ENCODE measurements around the gene GFRA1. TPM values are rescaled to one million over a fixed set of nuclear protein-coding genes. Genes with fewer than 3 reads are reported as not detected.

The GFRA1 gene
- total and polyA plus RNA-seq, 2 donors (not counting 3 experiments of a cell fraction or from before 2014, with no cell fraction given), result 0.22 to 0.88 TPM

- intact Hi-C loops (cut with micrococcal nuclease) (no loop called here), dilution Hi-C loops (cut with MboI; ENCODE audit: extremely low pct_ligation_motif_present, low sequenced_read_pairs) (no loop called here)
- no peaks in the 10 kb centered on the region for H3K4me1 ChIP-seq (ENCODE audit: control insufficient read depth, extremely low read depth, insufficient read depth, low read length)
- no TSS peak for BruUV-seq (replicated peaks)
- H3K27me3 ChIP-seq (ENCODE audit: control insufficient read depth in 2 of 2, insufficient read depth in 2 of 2, low read length in 2 of 2), result no peaks in the 10 kb centered on the region
- no peak for FAIRE-seq
- H3K4me2 ChIP-seq (ENCODE audit: insufficient read depth, low read length), result no peak overlapping the region
- H3K36me3 ChIP-seq (ENCODE audit: control insufficient read depth in 2 of 2, extremely low read depth in 1 of 2, insufficient read depth in 2 of 2, low read length in 2 of 2), result no peaks in the 10 kb centered on the region
- POLR2A ChIA-PET, result no interaction called here
- no peak overlapping the region for H3K4me3 ChIP-seq (replicated peaks in 1 of 3; ENCODE audit: insufficient read depth in 1 of 3, low read depth in 1 of 3, low read length in 3 of 3)
- H3K9me1 ChIP-seq (replicated peaks; ENCODE audit: control insufficient read depth, extremely low read depth, insufficient read depth, low read length), result no peaks in the 10 kb centered on the region
- H3K79me2 ChIP-seq (ENCODE audit: control insufficient read depth, insufficient read depth, low read length), result no peaks in the 10 kb centered on the region
- H2AFZ ChIP-seq (ENCODE audit: low read depth, low read length), result no peak overlapping the region
- H3K27ac ChIP-seq (ENCODE audit: insufficient read depth, low read depth, low read length), result no peak overlapping the region
- no peak for TF ChIP-seq GATA2 (IDR thresholded peaks at IDR 0.05; ENCODE audit: insufficient read depth, insufficient read length, low read depth, low read length)
- no peak for TF ChIP-seq MAX (IDR thresholded peaks at IDR 0.05; ENCODE audit: insufficient read depth, insufficient read length)
- no peak for TF ChIP-seq POLR2AphosphoS5 (IDR thresholded peaks at IDR 0.05; ENCODE audit: insufficient read depth, low read depth, low read length)
- no peak for TF ChIP-seq CTCF (IDR thresholded peaks at IDR 0.05; ENCODE audit: extremely low read depth in 1 of 2, insufficient read depth in 1 of 2, low read depth in 1 of 2, low read length in 2 of 2)
- TF ChIP-seq EZH2 (IDR thresholded peaks at IDR 0.05; ENCODE audit: borderline replicate concordance, low read depth, low read length, severe bottlenecking), result no peak
- no peak for TF ChIP-seq MYC (IDR thresholded peaks at IDR 0.05; ENCODE audit: low read depth, low read length)
- TF ChIP-seq POLR2A (IDR thresholded peaks at IDR 0.05; ENCODE audit: low read depth, low read length), result no peak
- no peak for TF ChIP-seq FOS (IDR thresholded peaks at IDR 0.05; ENCODE audit: borderline replicate concordance, insufficient read depth, low read length)
- no peak for TF ChIP-seq JUN (IDR thresholded peaks at IDR 0.05; ENCODE audit: borderline replicate concordance, insufficient read depth, insufficient read length, low read depth)
- H4K20me1 ChIP-seq (replicated peaks; ENCODE audit: control insufficient read depth, extremely low read depth, insufficient read depth, low read length), result no peaks in the 10 kb centered on the region
- CTCF ChIA-PET, result no interaction called here
- H3K9ac ChIP-seq (replicated peaks; ENCODE audit: extremely low read depth, insufficient read depth, low read length), result no peak overlapping the region
- no peak for DNase-seq (ENCODE audit: low read depth, low spot score)
- no peaks in the 10 kb centered on the region for H3K9me3 ChIP-seq (replicated peaks; ENCODE audit: control insufficient read depth, insufficient read depth, low read length)
Observed at GRCh38 chr10:116223289-116223688, 49.7 kb downstream of the GFRA1 start.
